Measurements from ENCODE around the gene GATB.
"Not testable (repeated sequence)": the region's sequence is repeated elsewhere in the genome, so short reads cannot be mapped to it uniquely, and the experiment has no call there.

Gene GATB

GRCh38 chr4:151783867-151784266 is 23.1 kb upstream of the GATB start:
- DNase-seq = no peak

GRCh38 chr4:151782296-151782695 is 21.5 kb upstream of the GATB start:
- no peak for DNase-seq

- DNase-seq = no peak
Measured at GRCh38 chr4:151781026-151781425, 20.2 kb upstream of the GATB start.

GRCh38 chr4:151777471-151777870 is 16.7 kb upstream of the GATB start:
- no peak for DNase-seq

- DNase-seq = no peak
Measured at GRCh38 chr4:151774324-151774723, 13.5 kb upstream of the GATB start.

- DNase-seq = no peak
Measured at GRCh38 chr4:151772274-151772673, 11.5 kb upstream of the GATB start.

GRCh38 chr4:151771664-151772063 is 10.9 kb upstream of the GATB start:
- no peak for DNase-seq

- DNase-seq = no peak
Measured at GRCh38 chr4:151770154-151770553, 9.3 kb upstream of the GATB start.

GRCh38 chr4:151768835-151769234 is 8.0 kb upstream of the GATB start:
- DNase-seq = no peak

GRCh38 chr4:151766691-151767090 is 5.9 kb upstream of the GATB start:
- DNase-seq = peak; percentile 6 to 35

GRCh38 chr4:151760002-151760401 is 805 bp downstream of the GATB start:
- DNase-seq = no peak

GRCh38 chr4:151753056-151753455 is 7.8 kb downstream of the GATB start:
- no peak for DNase-seq

GRCh38 chr4:151750156-151750555 is 10.7 kb downstream of the GATB start:
- DNase-seq = no peak

- DNase-seq = no peak
Measured at GRCh38 chr4:151745481-151746231, 15.2 kb downstream of the GATB start.

GRCh38 chr4:151744614-151745013 is 16.2 kb downstream of the GATB start:
- no peak for DNase-seq

- DNase-seq = no peak
Measured at GRCh38 chr4:151743894-151744293, 16.9 kb downstream of the GATB start.

- DNase-seq = no peak
Measured at GRCh38 chr4:151743128-151743854, 17.5 kb downstream of the GATB start.

GRCh38 chr4:151738720-151739517 is 21.9 kb downstream of the GATB start:
- no peak for DNase-seq

- DNase-seq = not testable (repeated sequence)
Measured at GRCh38 chr4:151736852-151737251, 24.0 kb downstream of the GATB start.

GRCh38 chr4:151736361-151736760 is 24.4 kb downstream of the GATB start:
- no peak for DNase-seq

- DNase-seq = not testable (repeated sequence)
Measured at GRCh38 chr4:151731670-151732069, 29.1 kb downstream of the GATB start.

GRCh38 chr4:151729731-151730559 is 30.9 kb downstream of the GATB start:
- DNase-seq = no peak

GRCh38 chr4:151728679-151729078 is 32.1 kb downstream of the GATB start:
- no peak for DNase-seq

Measured in NCI-H526 (cell line).